Stimulated activated CD4-positive, alpha-beta T cell treated with anti-CD3 and anti-CD28 coated beads, Interleukin-15, amount 100 ng/mL, for 1 hour (primary cell): ENCODE results near the gene PHLDB2.

Experiments
- DNase-seq, 2 donors: peaks; one replicate each; pipeline ENCODE4 v3.0.0-alpha.2; 2020; ENCODE audit warnings: low read depth in 1 of 2, low spot score in 1 of 2

The PHLDB2 gene

DNA sequence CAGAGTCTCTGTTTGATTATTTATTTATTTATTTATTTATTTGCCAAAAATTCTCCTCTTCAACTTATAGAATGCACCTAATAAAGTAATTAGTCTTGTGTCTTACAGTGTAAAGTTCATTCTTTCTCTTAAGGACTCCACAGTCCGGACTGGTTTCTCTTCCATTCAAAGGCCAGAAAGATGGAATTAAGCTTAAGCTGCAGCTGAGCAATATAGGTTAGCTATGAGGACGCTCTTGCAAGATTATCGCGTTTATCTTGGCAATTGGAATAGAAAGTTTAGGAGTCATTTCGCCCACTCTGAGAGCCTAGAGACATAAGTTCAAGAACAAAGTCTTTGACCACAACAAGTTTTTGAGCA lies 154.7 kb downstream of the PHLDB2 start:
- no peak for DNase-seq

DNA sequence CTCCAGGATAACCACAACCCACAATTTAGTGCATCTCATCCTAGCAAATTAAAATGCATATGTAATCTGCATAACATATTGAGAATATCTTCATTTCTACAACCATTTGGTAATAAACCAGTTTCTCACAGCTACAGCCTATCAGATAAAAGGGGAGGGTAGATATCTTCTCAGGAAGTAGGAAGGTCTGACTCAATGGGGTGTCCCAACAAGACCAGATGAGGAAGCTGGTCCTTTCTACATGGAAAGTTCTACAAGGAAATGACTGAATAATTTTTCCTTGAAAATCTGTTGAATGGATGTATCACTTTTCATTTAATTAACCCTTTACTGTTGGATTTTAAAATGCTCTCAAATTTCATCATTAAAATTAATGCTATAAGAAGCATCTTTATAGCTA lies 158.0 kb downstream of the PHLDB2 start:
- no peak for DNase-seq

DNA sequence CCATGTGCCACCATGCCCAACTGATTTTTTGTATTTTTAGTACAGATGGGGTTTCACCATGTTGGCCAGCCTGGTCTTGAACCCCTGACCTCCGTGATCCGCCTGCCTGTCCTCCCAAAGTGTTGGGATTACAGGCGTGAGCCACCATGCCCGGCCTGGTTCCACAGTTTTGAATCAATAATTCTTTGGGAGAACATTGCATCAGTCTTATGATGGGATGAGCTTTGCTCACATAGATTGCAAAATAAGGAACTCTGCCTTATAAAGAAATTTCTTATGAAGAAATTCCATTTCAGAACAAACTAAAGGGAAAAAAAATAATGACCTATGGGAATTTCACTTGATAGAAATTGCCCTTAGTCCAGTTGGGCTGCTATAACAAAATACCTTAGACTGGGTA lies 159.6 kb downstream of the PHLDB2 start:
- DNase-seq, result no peak

DNA sequence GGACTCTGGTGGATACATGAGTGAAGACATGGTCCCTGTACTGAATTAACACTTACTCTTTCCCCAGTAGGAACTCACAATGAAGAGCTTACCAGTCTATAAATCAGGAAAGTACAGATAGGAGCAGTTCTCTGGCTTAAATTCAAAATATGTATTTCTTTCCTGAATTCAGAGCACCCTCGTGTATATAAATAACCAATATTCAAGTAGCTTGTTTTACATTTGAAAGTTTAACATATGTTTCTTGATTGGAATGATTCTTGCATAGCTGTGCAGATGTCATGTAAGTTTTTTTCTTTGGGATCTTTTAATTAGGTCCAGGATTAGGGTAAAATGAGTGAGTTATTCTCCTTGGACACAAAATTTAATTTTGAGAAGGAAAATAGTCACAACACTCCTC lies 160.7 kb downstream of the PHLDB2 start:
- DNase-seq, result no peak

DNA sequence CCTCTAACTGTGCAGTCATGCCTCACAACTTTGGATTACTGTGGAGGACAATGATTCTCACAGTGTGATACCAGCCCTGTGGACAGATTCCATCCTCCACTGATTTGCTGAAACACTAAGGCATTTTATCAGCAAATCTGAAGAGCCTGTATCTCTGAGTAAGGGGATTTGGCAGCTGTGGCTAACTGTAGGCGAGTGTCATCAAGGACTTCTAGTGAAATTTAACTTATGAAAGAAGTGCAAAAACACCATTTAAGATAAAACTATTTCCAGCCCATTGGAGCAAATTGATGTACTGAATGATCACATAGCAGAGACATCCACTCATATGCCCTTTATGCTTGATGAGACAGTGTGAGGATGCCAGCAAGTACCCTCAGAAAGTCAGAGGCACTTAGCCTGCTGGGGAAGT lies 161.6 kb downstream of the PHLDB2 start:
- no peak for DNase-seq
